Small intestine (tissue), 7 donors: Measurements from ENCODE around the gene CARM1. TPM values are rescaled to one million over a fixed set of nuclear protein-coding genes. Genes with fewer than 3 reads are reported as not detected.

Experiments
- DNase-seq, 2 donors: peaks; one replicate each; pipeline versions ENCODE4 v3.0.0 to v3.0.0-alpha.2; 2013
- FAIRE-seq: peaks from 2 replicates; lab custom pipeline; 2012; peaks lifted over from hg19 to GRCh38; lab: Jason Lieb, UNC
- H3K27ac ChIP-seq, 3 donors: one replicate each; pipeline ENCODE4 v1.5.1; 2013; ENCODE audit warnings: low read length in 2 of 3, mild to moderate bottlenecking in 2 of 3, control low read depth in 1 of 3, inconsistent platforms in 1 of 3, low read depth in 1 of 3, moderate library complexity in 1 of 3
- H3K27me3 ChIP-seq, 3 donors: one replicate each; pipeline ENCODE4 v1.6.1; 2013; ENCODE audit warnings: low read length in 3 of 3, inconsistent platforms in 1 of 3; ENCODE audit not compliant: control insufficient read depth in 3 of 3, insufficient read depth in 3 of 3
- H3K36me3 ChIP-seq, 3 donors: one replicate each; pipeline ENCODE4 v1.6.1; 2013; ENCODE audit warnings: low read length in 3 of 3, inconsistent platforms in 1 of 3, low read depth in 1 of 3, mild to moderate bottlenecking in 1 of 3, moderate library complexity in 1 of 3; ENCODE audit not compliant: control insufficient read depth in 3 of 3, insufficient read depth in 2 of 3
- H3K4me1 ChIP-seq, 3 donors: one replicate each; pipeline ENCODE4 v1.6.1; 2013; ENCODE audit warnings: low read length in 2 of 3, inconsistent platforms in 1 of 3, low read depth in 1 of 3, mild to moderate bottlenecking in 1 of 3, moderate library complexity in 1 of 3; ENCODE audit not compliant: control insufficient read depth in 3 of 3, insufficient read depth in 2 of 3
- H3K4me3 ChIP-seq, 3 donors: one replicate each; pipeline ENCODE4 v1.5.1; 2013; ENCODE audit warnings: low read length in 3 of 3, control low read depth in 1 of 3, inconsistent platforms in 1 of 3, low read depth in 1 of 3, mild to moderate bottlenecking in 1 of 3, moderate library complexity in 1 of 3
- H3K9me3 ChIP-seq, 2 donors: one replicate each; pipeline ENCODE4 v1.6.1; 2013; ENCODE audit warnings: low read depth in 1 of 2, low read length in 1 of 2; ENCODE audit not compliant: control insufficient read depth in 2 of 2, insufficient read depth in 1 of 2
- WGBS, 3 donors: extraction: QIAGEN DNeasy Blood & Tissue Kit; methylation state at CpG; one replicate each; pipeline ENCODE4 v1.1.7; 2013; 5-methylcytosine and 5-hydroxymethylcytosine counted together
- polyA plus RNA-seq, 4 donors: library from polyadenylated mRNA; stranded (reverse) in 3 of 4; unstranded in 1 of 4; fragments of 200-250 nt in 3 of 4; fragments of 120-200 nt in 1 of 4; gene quantifications; one replicate each; pipeline versions ENCODE4 v1.2.1 to v1.2.3, GENCODE V29; 2013
- donor health status: healthy with polysubstance abuse.
- donor health status: control.
- donor health status: control.
- donor health status: Bipolar disorder and iron deficiency.
- donor health status: healthy.

Gene CARM1
- polyA plus RNA-seq, 4 donors, result 30.0 to 48.9 (median 37.0) TPM

GRCh38 chr19:10960314-10961072 is 89.1 kb downstream of the CARM1 start, which contains the start of gene SMARCA4:
Gene SMARCA4, plus strand, starts transcription at chr19:10961030. Its CDS starts 23,122 bp downstream, at chr19:10984152.
- no peaks in the 10 kb centered on the region for H3K27me3 ChIP-seq
- peaks cover 0 to 6% (median 0%) of the 10 kb centered on the region in 3 donors for H3K36me3 ChIP-seq
- no peaks in the 10 kb centered on the region for H3K9me3 ChIP-seq
- peak within 1 kb of the TSS; percentile 70 to 98 (median 96) for H3K4me3 ChIP-seq
- FAIRE-seq (no peak), DNase-seq (peak; percentile 97 to 99)
- H3K27ac ChIP-seq, result peak within 1 kb of the TSS; percentile 79 to 97 (median 96)
- 0 to 1% (median 0%) methylated on average over 52 to 100 of the region's 100 CpGs for WGBS, 3 donors
- peaks cover 0 to 6% (median 0%) of the 10 kb centered on the region in 3 donors for H3K4me1 ChIP-seq

GRCh38 chr19:10961073-10961860 is 89.9 kb downstream of the CARM1 start:
- H3K27ac ChIP-seq, result peak overlapping the region; percentile 59 to 66 (median 66)
- no peaks in the 10 kb centered on the region for H3K27me3 ChIP-seq
- H3K9me3 ChIP-seq, result no peaks in the 10 kb centered on the region
- FAIRE-seq (no peak), DNase-seq (no peak)
- H3K36me3 ChIP-seq, result peaks cover 0 to 6% (median 0%) of the 10 kb centered on the region in 3 donors
- H3K4me3 ChIP-seq, result peak overlapping the region; percentile 70 to 97 (median 96)
- H3K4me1 ChIP-seq, result peaks cover 0 to 6% (median 0%) of the 10 kb centered on the region in 3 donors
- 0 to 1% (median 1%) methylated on average over 42 to 92 of the region's 92 CpGs for WGBS, 3 donors

- DNase-seq (no peak), FAIRE-seq (no peak)
- Histone ChIP-seq H3K36me3 (peaks cover 0 to 12% (median 0%) of the 10 kb centered on the region in 3 donors), H3K4me1 (peaks cover 0 to 14% (median 0%) of the 10 kb centered on the region in 3 donors), H3K27me3 (no peaks in the 10 kb centered on the region), H3K9me3 (no peaks in the 10 kb centered on the region), H3K27ac (no peak overlapping the region), H3K4me3 (no peak overlapping the region)
- 79 to 80% (median 80%) methylated on average over 10 of the region's 10 CpGs for whole genome bisulfite sequencing, 3 donors
Measured at GRCh38 chr19:10962863-10963262, 91.5 kb downstream of the CARM1 start.

- H3K4me1 ChIP-seq, result peaks cover 0 to 14% (median 5%) of the 10 kb centered on the region in 3 donors
- 72 to 81% (median 79%) methylated on average over 4 of the region's 4 CpGs for WGBS, 3 donors
- DNase-seq (no peak), FAIRE-seq (no peak)
- peak overlapping the region in 1 of 3 donors; percentile 45 for H3K27ac ChIP-seq
- H3K9me3 ChIP-seq, result no peaks in the 10 kb centered on the region
- H3K27me3 ChIP-seq, result no peaks in the 10 kb centered on the region
- H3K36me3 ChIP-seq, result peaks cover 0 to 12% (median 0%) of the 10 kb centered on the region in 3 donors
- no peak overlapping the region for H3K4me3 ChIP-seq
Measured at GRCh38 chr19:10963865-10964264, 92.5 kb downstream of the CARM1 start.

- 97 to 99% (median 98%) methylated on average over 4 of the region's 4 CpGs for WGBS, 3 donors
- DNase-seq, result no peak
- no peak for FAIRE-seq
- Histone ChIP-seq H3K27me3 (no peaks in the 10 kb centered on the region), H3K9me3 (no peaks in the 10 kb centered on the region), H3K36me3 (peaks cover 0 to 14% (median 0%) of the 10 kb centered on the region in 3 donors), H3K27ac (no peak overlapping the region), H3K4me3 (no peak overlapping the region), H3K4me1 (peaks cover 0 to 14% (median 8%) of the 10 kb centered on the region in 3 donors)
Measured at GRCh38 chr19:10964903-10965302, 93.5 kb downstream of the CARM1 start.

GRCh38 chr19:10965398-10965797 is 94.0 kb downstream of the CARM1 start:
- Histone ChIP-seq H3K4me3 (no peak overlapping the region), H3K4me1 (peaks cover 0 to 14% (median 8%) of the 10 kb centered on the region in 3 donors), H3K27me3 (no peaks in the 10 kb centered on the region), H3K9me3 (no peaks in the 10 kb centered on the region), H3K27ac (no peak overlapping the region), H3K36me3 (peaks cover 0 to 15% (median 0%) of the 10 kb centered on the region in 3 donors)
- FAIRE-seq (no peak), DNase-seq (no peak)
- 82 to 84% (median 82%) methylated on average over 6 of the region's 6 CpGs for WGBS, 3 donors

GRCh38 chr19:10966809-10967208 is 95.5 kb downstream of the CARM1 start:
- FAIRE-seq, result no peak
- H3K27me3 ChIP-seq, result no peaks in the 10 kb centered on the region
- H3K4me1 ChIP-seq, result peaks cover 0 to 14% (median 8%) of the 10 kb centered on the region in 3 donors

GRCh38 chr19:10968527-10969135 is 97.3 kb downstream of the CARM1 start:
- Histone ChIP-seq H3K36me3 (peaks cover 0 to 24% (median 0%) of the 10 kb centered on the region in 3 donors), H3K27ac (peak overlapping the region in 2 of 3 donors; percentile 32 to 62), H3K9me3 (no peaks in the 10 kb centered on the region), H3K4me3 (no peak overlapping the region), H3K27me3 (no peaks in the 10 kb centered on the region), H3K4me1 (peaks cover 0 to 8% (median 8%) of the 10 kb centered on the region in 3 donors)
- FAIRE-seq (no peak), DNase-seq (peak in 1 of 2 donors; percentile 59)
- 26 to 52% (median 35%) methylated on average over 10 of the region's 10 CpGs for WGBS, 3 donors

More at GRCh38 chr19:10966809-10967208, 95.5 kb downstream of the CARM1 start:
- peak; percentile 30 to 41 for DNase-seq
- WGBS, 3 donors, result 48 to 70% (median 59%) methylated on average over 8 of the region's 8 CpGs
- no peaks in the 10 kb centered on the region for H3K9me3 ChIP-seq
- H3K4me3 ChIP-seq, result no peak overlapping the region
- H3K36me3 ChIP-seq, result peaks cover 0 to 19% (median 0%) of the 10 kb centered on the region in 3 donors
- H3K27ac ChIP-seq, result no peak overlapping the region
